Adipose tissue (tissue), 3 donors: Measurements from ENCODE around the gene ARHGAP23. TPM values are rescaled to one million over a fixed set of nuclear protein-coding genes. Genes with fewer than 3 reads are reported as not detected.
A peak's percentile ranks its signal among the peaks of the same experiment; 100 is the strongest.

ENCODE experiments used
- H3K27ac ChIP-seq: one replicate; pipeline ENCODE4 v1.5.1; 2013; ENCODE audit warnings: low read depth, low read length
- WGBS, 3 donors: extraction: QIAGEN DNeasy Blood & Tissue Kit; methylation state at CpG; one replicate each; pipeline ENCODE4 v1.1.7; 2013; 5-methylcytosine and 5-hydroxymethylcytosine counted together
- polyA plus RNA-seq, 3 donors: library from polyadenylated mRNA; stranded (reverse); fragments of 200-250 nt; gene quantifications; one replicate each; pipeline ENCODE4 v1.2.3, GENCODE V29; 2013
- donor health status: healthy with polysubstance abuse.
- donor health status: Bipolar disorder and iron deficiency.
- donor health status: healthy.

Gene ARHGAP23
- polyA plus RNA-seq, 3 donors, result 1.2 to 31.1 (median 18.6) TPM

DNA sequence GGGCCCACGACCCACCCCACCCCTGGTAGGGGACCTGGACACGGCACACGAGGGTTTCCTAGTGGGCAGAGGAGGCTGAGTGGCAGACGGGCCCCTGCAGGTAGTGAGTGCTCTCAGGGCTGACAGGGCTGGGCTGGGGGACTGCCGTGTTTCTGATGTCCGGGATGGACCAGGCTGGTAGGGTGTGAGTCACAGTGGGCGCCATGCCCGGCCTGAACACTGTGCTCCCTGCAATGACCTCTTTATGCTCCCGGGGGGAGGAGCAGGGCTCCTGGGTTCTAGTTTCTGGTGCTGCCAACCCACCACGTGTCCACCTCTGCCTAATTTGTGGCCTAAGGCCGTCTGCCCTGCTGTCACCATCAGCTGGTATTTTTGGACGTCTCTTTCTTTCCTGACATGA, 26.3 kb downstream of the ARHGAP23 start:
- WGBS, 3 donors, result 25 to 41% (median 31%) methylated on average over 12 of the region's 12 CpGs
- H3K27ac ChIP-seq, result peak overlapping the region; percentile 9

DNA sequence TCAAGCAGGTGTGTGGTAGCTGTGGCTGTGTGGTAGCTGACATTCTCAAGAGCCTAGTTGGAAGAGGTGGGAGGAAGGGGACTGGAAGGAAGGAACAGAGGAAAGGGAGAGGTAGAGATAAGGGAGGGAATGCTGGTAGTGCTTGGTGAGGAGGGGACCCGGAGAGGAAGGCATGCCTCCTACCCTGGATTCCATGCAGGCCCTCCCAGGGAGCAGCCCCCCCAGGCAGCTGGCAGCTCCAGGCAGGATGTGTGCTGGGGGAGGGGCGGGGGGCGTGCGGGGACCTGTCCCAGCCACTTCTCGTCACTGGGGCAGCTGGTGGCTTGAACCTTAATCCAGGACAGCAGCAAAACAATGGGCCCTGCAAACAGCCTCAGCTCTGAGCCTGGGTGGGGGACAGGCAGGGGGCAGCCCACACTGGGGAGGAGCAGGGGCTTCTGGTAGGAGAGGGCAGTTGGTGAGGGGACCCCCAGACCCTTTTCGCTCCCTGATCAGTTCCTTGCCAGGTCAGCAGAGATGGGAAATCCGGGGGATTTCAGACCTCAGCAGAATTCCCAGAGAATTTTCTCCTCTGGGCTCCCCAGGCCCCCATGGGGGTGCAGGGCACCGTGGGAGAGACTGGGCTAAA, 27.1 kb downstream of the ARHGAP23 start:
- H3K27ac ChIP-seq, result no peak overlapping the region
- 49 to 72% (median 66%) methylated on average over 4 to 8 of the region's 8 CpGs for WGBS, 3 donors

DNA sequence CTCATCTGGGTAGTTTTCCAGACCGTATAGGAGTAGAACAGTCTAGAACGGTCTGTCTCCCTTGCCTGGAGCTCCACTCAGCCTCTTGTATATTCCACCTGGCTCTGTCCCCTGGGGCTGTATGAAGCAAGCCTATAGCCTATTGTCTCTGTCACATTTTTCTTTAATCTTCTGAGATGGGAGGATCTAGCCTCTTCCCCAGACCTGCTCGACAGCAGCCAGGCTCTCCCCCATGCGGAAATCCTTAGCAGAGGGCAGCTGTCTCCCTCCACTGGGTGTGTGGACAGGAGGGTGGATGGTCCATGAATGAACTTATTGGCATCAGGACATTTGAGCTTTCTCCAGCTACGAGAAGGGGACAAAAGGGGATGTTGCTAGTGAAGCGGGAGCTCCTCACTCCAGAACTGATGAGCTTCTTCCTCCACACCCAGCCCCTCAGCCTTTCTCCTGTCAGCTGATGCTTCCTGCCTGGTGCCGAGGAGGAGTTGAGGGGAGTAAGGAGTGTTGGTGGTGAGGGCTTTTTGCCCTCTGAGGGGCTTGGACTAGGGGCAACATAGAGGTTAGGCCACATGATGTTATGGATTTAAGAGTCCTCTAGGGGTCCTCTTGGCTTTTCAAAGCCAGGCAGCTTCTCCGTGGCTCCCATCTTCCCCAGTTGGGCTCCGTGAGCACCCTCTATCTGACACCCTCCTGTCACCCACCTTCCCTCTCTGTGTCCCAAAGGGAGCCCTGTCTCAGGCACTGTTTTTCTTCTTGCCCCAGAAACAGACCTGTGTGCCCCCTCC, 28.0 kb downstream of the ARHGAP23 start:
- no peak overlapping the region for H3K27ac ChIP-seq
- WGBS, 3 donors, result 72 to 78% (median 74%) methylated on average over 9 of the region's 9 CpGs

DNA sequence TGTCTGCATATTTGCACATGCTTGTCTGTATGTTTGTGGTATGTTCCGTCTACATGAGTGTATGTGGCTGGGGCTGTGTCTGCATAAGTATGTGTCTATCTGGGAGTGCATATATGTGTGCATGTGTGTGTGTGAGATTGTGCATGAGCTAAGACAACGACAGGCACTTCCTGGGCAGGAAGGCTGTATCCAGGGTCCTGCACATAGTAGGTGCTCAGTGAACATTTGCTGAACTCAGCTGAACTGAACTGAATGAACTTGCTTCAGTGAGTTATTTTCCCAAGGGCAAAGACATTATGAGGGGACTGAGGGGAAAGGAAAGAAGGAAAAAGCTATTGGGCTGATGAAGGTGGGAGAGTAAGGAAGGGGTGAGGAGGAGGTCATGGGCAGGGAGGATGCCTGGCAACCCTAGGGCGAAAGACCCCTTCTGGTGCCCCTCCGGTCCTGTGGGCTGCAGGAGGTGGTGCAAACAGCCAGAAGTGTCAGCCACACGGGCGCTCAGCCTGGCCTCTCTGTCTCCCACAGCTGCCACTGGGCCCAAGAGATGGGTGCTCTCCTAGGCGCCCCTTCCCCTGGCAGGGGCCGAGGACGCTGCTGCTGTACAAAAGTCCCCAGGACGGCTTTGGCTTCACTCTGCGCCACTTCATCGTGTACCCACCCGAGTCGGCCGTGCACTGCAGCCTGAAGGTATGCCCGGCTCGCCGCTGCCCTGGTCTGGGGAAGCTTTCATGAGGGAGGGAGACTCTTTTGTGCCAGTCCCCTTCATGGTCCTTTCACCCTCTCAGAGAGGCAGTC, 29.5 kb downstream of the ARHGAP23 start:
- WGBS, 3 donors, result 88 to 93% (median 91%) methylated on average over 18 of the region's 18 CpGs
- no peak overlapping the region for H3K27ac ChIP-seq

DNA sequence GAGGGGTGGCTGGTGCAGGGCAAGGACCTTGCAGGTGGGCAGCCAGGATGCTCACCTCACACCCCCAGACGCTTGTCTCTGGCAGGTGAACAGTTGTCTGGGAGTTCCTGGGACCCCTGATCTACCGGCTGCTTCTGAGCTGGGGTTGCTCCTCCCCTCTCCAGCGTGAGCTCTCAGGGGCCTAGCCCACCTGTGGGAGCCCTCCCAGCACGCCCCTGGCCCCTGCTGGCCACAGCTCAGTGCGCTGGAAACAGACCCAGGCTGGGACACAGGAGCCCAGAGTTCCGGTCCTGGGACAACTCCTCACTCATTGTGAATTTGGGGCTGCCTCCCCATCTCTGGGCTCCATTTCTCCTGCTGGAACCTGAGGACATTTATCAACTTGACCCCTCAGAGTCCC, 30.3 kb downstream of the ARHGAP23 start:
- 91 to 95% (median 93%) methylated on average over 6 of the region's 6 CpGs for WGBS, 3 donors
- H3K27ac ChIP-seq, result no peak overlapping the region

DNA sequence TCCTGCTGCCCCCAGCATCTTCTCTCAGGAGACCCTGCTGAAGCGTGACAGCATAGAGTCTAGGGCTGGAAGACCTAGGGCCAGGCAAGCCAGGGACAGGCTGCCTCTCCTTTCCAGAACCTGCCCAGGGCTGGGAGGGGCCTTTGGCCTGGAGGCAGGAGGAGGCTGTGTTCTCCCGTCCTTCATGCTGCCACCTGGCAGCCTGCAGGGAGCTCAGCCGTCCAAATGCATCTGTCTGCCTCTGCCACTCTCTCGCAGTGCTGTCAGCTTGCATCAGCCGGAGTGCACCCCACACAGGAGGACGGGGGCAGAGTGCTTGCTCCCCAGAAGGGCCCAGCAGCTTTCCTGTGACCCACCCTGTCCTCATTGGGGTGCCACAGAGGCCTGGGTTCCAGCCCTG, 31.3 kb downstream of the ARHGAP23 start:
- WGBS, 3 donors, result 61 to 85% (median 74%) methylated on average over 6 of the region's 6 CpGs
- no peak overlapping the region for H3K27ac ChIP-seq

DNA sequence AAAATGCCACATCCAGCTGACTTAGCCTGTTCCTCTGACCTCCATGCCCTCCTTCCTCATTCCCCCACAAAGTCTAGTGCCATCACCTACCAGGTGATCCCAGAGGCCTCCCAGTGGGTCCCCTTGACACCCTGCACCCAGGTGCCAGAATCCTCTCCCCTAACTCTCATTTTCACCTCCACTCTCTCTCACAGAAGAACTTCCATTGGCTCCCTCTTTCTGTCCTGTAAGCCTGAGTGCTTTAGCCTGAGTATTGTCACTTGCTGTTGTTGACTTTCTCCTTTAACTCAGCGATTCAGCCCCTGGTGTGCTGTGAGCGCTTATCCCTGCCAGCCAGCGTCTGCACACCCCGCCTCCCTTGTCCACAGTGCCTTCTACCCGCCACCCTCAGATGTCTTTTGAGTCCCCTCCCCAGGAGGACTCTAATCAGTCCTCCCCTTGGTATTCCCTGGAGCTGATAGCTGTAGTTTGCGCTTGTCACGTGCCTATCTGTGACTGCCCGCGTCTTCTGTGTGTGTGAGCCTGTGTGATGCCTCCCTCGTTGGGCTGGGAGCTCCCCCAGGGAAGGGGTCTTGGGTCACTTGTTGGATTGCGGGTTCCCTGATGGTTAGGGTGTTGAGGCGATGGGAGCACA, 31.9 kb downstream of the ARHGAP23 start:
- WGBS, 3 donors, result 64 to 82% (median 75%) methylated on average over 12 of the region's 12 CpGs

DNA sequence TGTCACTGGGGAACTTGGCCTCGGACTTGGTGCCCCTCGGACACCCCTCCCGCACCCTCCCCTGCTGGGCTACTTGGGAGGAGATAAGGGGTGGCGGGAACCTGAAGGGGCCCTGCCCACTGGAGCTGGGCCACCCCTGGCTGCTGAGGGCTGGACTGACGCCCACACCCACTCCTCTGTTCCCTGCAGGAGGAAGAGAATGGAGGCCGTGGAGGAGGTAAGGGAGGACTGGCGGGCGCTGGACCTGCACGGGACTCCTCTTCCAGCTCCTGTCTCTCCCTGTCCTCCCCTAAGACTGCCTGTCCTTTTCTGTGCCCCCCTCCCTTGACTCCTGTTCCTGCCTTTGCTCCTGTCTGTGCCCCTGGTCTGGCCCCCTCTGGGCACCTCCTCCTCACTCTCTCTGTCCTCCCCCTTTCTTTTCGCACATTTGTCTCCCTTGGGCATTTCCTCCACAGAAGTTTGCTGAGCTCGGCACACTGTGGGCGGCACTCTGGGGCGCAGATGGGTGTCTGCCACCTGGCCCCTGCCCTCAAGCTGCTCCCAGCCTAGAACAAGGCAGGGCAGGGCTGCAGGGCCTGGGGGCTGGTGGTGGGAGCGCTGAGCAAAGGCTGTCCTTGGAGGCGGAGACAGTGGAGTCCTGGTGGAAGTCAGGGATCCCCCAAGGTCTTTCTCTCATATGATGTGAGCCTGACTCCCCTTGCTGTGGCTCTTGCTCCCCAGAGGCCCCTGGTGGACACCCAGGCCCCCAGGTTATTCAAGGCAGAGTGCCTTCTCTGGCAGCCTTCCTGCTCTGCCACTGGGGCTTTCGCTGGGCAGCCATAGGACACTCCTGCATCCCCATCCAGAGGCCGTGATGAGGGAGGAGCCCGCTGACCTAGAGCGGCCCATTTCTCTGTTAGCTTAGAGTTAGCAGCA, 32.7 kb downstream of the ARHGAP23 start:
- no peak overlapping the region for H3K27ac ChIP-seq
- WGBS, 3 donors, result 78 to 83% (median 83%) methylated on average over 19 of the region's 19 CpGs

More for the DNA sequence above, 31.9 kb downstream of the ARHGAP23 start:
- no peak overlapping the region for H3K27ac ChIP-seq

DNA sequence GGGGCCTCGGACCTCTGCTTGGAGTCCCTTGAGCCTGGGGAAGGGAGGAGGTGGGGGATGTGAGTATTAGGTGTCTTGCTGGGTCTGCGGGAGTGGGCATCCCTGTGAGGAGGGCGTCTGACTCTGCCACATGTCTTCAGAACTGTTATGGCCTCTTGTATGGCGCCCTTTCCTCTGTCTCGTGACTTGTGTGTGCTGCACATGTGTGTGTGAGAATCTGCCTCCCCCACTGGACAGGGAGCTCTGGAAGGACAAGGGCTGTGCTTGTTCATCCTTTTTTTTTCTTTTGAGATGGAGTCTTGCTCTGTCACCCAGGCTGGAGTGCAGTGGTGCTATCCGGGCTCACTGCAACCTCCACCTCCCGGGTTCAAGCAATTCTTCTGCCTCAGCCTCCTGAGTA, 33.4 kb downstream of the ARHGAP23 start:
- 79 to 94% (median 91%) methylated on average over 7 of the region's 7 CpGs for WGBS, 3 donors
- no peak overlapping the region for H3K27ac ChIP-seq

DNA sequence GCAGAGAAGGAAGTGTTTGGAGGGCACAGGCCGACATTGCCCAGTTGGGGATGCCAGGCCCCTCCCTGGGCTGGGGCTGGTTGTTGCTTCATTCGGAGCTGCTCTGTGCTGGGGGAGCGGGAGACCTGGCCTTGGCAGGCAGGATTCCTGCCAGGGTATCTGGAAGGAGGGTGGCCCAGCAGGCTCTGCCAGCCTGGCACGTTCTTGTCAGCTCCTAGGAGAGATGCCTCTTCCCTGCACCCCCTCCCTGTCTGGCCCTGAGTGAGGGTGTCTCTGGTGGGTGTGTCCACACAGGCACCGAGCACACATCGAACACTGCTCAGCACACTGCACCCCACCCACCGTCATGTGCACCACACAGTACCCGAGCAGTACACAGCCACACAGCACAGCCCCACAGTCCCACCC, 35.2 kb downstream of the ARHGAP23 start:
- no peak overlapping the region for H3K27ac ChIP-seq
- WGBS, 3 donors, result 50 to 64% (median 63%) methylated on average over 8 of the region's 8 CpGs

DNA sequence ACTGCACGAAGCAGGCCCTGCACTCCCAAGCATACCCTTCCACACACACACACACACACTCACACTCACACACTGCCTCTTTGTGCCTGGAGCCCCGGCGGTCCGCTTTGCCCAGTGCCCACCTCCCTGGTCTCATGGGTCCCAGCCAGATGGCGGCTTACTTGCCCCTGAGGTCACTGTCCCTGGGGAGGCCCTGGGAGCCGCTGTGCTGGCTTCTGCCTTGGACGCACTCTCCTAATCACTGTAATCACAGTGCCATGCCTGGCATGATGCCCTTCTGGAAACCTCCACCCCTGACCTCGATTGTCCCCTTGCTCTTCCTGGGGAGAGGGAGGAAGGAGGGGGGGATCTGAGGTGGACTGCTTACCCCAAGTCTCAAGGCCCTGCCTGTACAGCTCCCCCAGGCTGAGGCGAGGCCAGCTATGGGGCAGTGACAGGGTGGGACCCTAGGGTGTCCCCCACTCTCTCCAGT, 36.0 kb downstream of the ARHGAP23 start:
- 41 to 54% (median 43%) methylated on average over 9 of the region's 9 CpGs for WGBS, 3 donors
- peak overlapping the region; percentile 28 for H3K27ac ChIP-seq

DNA sequence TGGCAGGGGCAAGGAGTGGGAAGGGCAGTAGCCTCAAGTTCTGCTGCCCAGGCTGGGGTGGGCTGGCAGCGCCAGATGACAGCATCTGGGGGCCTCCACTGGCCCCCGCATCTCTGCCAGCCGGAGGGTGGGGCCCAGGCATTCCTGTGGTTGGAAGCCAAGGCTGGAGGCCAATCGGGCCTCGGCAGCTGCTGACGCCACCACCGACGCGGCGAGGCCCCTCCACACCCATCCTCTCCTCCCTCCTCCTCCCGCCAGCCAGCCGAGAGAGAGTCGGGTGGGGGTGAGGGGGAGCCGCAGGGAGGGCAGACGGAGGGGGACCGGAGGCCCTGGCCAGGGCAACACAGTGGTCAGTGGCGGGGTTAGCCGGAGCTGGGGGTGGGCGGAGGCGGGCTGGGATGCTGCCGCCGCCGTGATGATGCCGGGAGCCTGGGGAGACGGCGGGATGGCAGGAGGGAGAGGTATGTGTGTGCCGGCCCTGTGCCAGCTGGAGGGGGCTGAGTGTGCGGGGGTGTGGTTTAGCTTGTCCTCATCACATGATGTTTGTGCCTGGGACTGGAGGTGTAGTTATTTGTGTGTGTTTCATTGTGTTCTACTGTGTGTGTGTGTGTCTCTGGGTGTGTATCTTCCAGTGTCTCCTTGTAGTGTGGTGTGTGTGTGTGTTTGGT, 36.6 kb downstream of the ARHGAP23 start:
- peak overlapping the region; percentile 28 for H3K27ac ChIP-seq
- WGBS, 3 donors, result 24 to 40% (median 31%) methylated on average over 23 to 28 of the region's 28 CpGs

DNA sequence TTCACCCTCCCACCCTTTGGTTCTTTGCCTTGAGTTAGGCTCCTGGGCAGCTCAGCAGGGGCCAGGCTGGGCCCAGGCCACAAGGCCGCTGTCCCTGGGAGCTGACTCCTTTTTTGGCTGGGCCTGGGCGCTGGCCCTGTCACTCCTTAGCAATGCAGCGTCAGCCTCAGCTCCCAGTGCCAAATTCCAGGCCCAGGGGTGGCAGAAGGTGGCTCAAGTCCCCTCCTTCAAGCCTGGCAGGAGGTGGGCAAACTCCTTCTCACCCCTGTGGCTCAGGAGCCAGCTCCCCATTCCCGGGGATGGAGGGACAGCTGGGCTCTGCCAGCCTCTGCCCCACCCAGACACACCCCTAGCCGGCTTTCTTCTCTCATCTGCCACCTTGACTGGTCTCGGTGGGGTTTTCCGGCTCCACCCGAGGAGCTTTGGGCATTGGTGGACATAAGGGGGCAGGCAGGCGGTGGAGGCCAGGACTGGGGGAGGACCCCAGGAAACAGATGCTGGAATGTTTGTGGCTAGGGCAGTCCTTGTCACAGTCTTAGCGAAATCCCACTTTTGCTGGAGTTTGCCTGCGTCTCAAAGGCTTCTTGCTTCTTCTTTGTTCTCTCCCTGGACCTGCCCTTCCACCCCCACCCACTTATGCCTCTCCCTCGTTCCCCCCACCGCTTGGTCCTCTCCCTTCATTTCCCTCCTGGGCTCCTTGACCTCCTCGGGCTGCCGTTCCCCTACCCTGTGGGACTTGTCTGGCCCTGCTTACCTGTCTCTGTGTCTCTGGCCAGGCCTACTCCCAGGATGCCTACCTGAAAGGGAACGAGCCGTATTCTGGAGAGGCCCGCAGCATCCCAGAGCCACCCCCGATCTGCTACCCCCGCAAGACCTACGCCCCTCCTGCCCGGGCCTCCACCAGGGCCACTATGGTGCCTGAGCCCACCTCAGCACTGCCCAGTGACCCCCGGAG, 37.4 kb downstream of the ARHGAP23 start:
- WGBS, 3 donors, result 66 to 85% (median 72%) methylated on average over 23 of the region's 23 CpGs
- no peak overlapping the region for H3K27ac ChIP-seq

DNA sequence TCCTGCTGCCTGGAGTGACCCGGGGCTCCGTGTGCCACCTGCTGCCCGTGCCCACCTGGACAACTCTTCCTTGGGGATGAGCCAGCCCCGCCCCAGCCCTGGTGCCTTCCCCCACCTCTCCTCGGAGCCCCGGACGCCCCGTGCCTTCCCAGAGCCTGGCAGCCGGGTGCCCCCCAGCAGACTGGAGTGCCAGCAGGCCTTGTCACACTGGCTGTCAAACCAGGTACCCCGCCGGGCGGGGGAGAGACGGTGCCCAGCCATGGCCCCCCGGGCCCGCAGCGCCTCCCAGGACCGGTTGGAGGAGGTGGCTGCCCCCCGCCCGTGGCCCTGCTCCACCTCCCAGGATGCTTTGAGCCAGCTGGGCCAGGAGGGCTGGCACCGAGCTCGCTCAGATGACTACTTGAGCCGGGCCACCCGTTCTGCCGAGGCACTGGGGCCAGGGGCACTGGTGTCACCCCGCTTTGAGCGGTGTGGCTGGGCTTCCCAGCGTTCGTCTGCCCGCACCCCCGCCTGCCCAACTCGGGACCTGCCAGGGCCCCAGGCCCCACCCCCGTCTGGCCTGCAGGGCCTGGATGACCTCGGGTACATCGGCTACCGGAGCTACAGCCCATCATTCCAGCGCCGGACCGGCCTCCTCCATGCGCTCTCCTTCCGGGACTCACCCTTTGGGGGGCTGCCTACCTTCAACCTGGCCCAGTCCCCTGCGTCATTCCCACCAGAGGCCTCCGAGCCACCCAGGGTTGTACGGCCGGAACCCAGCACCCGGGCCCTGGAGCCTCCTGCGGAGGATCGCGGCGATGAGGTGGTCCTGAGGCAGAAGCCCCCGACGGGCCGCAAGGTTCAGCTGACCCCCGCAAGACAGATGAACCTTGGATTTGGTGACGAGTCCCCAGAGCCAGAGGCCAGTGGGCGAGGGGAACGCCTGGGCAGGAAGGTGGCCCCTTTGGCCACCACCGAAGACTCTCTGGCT, 38.4 kb downstream of the ARHGAP23 start:
- WGBS, 3 donors, result 88 to 94% (median 89%) methylated on average over 47 to 57 of the region's 57 CpGs
- H3K27ac ChIP-seq, result no peak overlapping the region

DNA sequence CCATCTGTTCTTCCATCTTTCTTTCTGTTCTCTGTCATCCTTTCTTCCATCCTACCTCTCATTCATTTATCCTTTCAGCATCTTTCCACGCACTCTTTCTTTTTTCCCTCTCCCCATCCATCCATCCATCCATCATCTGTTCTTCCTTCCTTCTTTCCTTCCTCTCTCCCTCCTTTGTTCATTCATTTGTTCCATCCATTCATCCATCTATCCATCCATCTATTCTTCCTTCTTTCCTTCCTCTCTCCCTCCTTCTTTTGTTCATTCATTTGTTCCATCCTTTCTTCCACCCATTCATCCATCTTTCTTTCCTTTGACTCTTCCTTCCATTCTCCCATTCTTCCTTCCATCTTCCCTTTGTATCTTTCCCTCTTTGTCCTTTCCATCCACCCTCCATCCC, 39.2 kb downstream of the ARHGAP23 start:
- no peak overlapping the region for H3K27ac ChIP-seq
- 0 to 63% (median 28%) methylated on average over 1 of the region's 1 CpG for WGBS, 3 donors
